CD4-positive, CD25-positive, alpha-beta regulatory T cell (primary cell): ENCODE results near the gene ERCC1. TPM values are rescaled to one million over a fixed set of nuclear protein-coding genes. Genes with fewer than 3 reads are reported as not detected.

ENCODE experiments used
- ATAC-seq, 2 donors: fragments of 150-1000 bp; cut with Tn5 transposase; one replicate each; pipeline ENCODE4 v1.10.0; 2021; ENCODE audit warnings: low read depth in 2 of 2, moderate number of reproducible peaks in 2 of 2, moderate library complexity in 1 of 2
- DNase-seq, 3 donors: peaks; one replicate each; pipeline versions ENCODE4 v3.0.0 to v3.0.0-alpha.2; 2012 to 2022; ENCODE audit warnings: mixed read lengths in 1 of 3
- H3K27ac ChIP-seq: one replicate; pipeline ENCODE4 v1.7.0; 2013; ENCODE audit warnings: mild to moderate bottlenecking, low read length; ENCODE audit not compliant: insufficient read depth, poor library complexity, severe bottlenecking
- H3K27me3 ChIP-seq: one replicate; pipeline ENCODE4 v1.7.0; 2013; ENCODE audit warnings: low read length; ENCODE audit not compliant: control insufficient read depth, insufficient read depth
- H3K36me3 ChIP-seq: one replicate; pipeline ENCODE4 v1.7.0; 2013; ENCODE audit warnings: mild to moderate bottlenecking, low read length, moderate library complexity; ENCODE audit not compliant: control insufficient read depth, insufficient read depth
- H3K4me1 ChIP-seq: 2 replicates; pipeline ENCODE4 v1.7.0; 2013; ENCODE audit warnings: mild to moderate bottlenecking, low read length; ENCODE audit not compliant: insufficient read depth, control insufficient read depth, poor library complexity, severe bottlenecking
- H3K4me3 ChIP-seq: one replicate; pipeline ENCODE4 v1.7.0; 2013; ENCODE audit warnings: low read depth, mild to moderate bottlenecking, low read length, moderate library complexity
- H3K9me3 ChIP-seq, 2 experiments: 1 replicate in 1 of 2; 2 replicates in 1 of 2; pipeline ENCODE4 v1.7.0; 2013; ENCODE audit warnings: low read length in 2 of 2, mild to moderate bottlenecking in 1 of 2, moderate library complexity in 1 of 2; ENCODE audit not compliant: control insufficient read depth in 2 of 2
- H3K27ac Mint-ChIP-seq, 3 donors: one replicate each; pipeline ENCODE4 v1.8.0; 2020 to 2022; ENCODE audit warnings: mild to moderate bottlenecking in 3 of 3, mixed read lengths in 3 of 3, moderate library complexity in 2 of 3
- H3K27me3 Mint-ChIP-seq: one replicate; pipeline ENCODE4 v1.8.0; 2022; ENCODE audit warnings: mild to moderate bottlenecking, mixed read lengths
- H3K36me3 Mint-ChIP-seq: one replicate; pipeline ENCODE4 v1.8.0; 2020; ENCODE audit warnings: mixed read lengths
- H3K4me1 Mint-ChIP-seq, 4 donors: one replicate each; pipeline ENCODE4 v1.8.0; 2020 to 2022; ENCODE audit warnings: mixed read lengths in 4 of 4, mild to moderate bottlenecking in 1 of 4
- H3K4me3 Mint-ChIP-seq, 4 donors: one replicate each; pipeline ENCODE4 v1.8.0; 2020 to 2022; ENCODE audit warnings: mild to moderate bottlenecking in 4 of 4, mixed read lengths in 4 of 4, moderate library complexity in 3 of 4
- H3K9me3 Mint-ChIP-seq, 7 donors: one replicate each; pipeline ENCODE4 v1.8.0; 2020 to 2022; ENCODE audit warnings: mixed read lengths in 7 of 7, mild to moderate bottlenecking in 3 of 7, moderate library complexity in 2 of 7
- polyA plus RNA-seq, 4 donors: library from polyadenylated mRNA; unstranded; fragments of 300-500 nt; fragmentation: Illumina TruSeq; gene quantifications; one replicate each; pipeline ENCODE4 v1.2.3, GENCODE V29; 2021
- total RNA-seq: library from RNA; stranded (reverse); gene quantifications from one replicate; pipeline ENCODE4 v1.2.3, GENCODE V29; 2022

The ERCC1 gene
- total and polyA plus RNA-seq, 5 donors from 2014 or later: 25.9 to 30.5 (median 26.7) TPM

DNA sequence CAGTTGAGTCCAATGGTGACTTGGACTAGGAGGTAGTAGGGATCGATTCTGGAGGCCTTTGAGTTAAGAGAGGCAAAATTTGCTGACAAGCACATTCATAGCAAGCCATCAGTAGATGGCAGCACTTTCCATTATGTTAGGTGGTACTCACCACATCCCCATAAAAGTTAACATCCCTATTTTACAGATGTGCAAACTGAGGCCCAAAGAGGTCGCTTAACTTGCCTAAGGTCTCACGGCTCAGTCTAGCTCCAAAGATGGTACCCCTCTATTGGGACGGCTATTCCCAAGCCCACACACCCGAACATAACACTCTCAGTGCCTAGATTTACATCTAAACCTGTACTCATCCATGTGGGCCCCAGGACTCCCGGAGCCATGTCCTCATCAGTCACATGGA, 22.6 kb upstream of the ERCC1 start:
- Mint-ChIP-seq H3K9me3 (peaks cover 0 to 4% (median 0%) of the 10 kb centered on the region in 7 donors), H3K4me3 (peak overlapping the region in 3 of 4 donors; percentile 75 to 85 (median 78)), H3K27ac (peak overlapping the region in 2 of 3 donors; percentile 83 to 91), H3K36me3 (peaks cover 4% of the 10 kb centered on the region), H3K4me1 (peaks cover 11 to 68% (median 50%) of the 10 kb centered on the region in 4 donors), H3K27me3 (peaks cover 16% of the 10 kb centered on the region)
- H3K27ac ChIP-seq: no peak overlapping the region
- H3K9me3 ChIP-seq: no peaks in the 10 kb centered on the region
- no peak overlapping the region for H3K4me3 ChIP-seq
- peaks cover 47% of the 10 kb centered on the region for H3K4me1 ChIP-seq
- DNase-seq (peak in 1 of 3 donors; percentile 54), ATAC-seq (no peak)
- no peaks in the 10 kb centered on the region for H3K27me3 ChIP-seq
- no peaks in the 10 kb centered on the region for H3K36me3 ChIP-seq

- peaks cover 46% of the 10 kb centered on the region for H3K4me1 ChIP-seq
- H3K27ac ChIP-seq: no peak overlapping the region
- H3K27me3 ChIP-seq: no peaks in the 10 kb centered on the region
- no peak for DNase-seq
- no peaks in the 10 kb centered on the region for H3K36me3 ChIP-seq
- no peak for ATAC-seq
- no peak overlapping the region for H3K4me3 ChIP-seq
- Mint-ChIP-seq H3K9me3 (peaks cover 0 to 2% (median 0%) of the 10 kb centered on the region in 7 donors), H3K4me1 (peaks cover 10 to 72% (median 47%) of the 10 kb centered on the region in 4 donors), H3K36me3 (peaks cover 4% of the 10 kb centered on the region), H3K27me3 (peaks cover 5% of the 10 kb centered on the region), H3K4me3 (peak overlapping the region; percentile 41 to 90 (median 79)), H3K27ac (peak overlapping the region; percentile 32 to 91 (median 91))
- H3K9me3 ChIP-seq: no peaks in the 10 kb centered on the region
Measured at GRCh38 chr19:45445139-45445538, 21.4 kb upstream of the ERCC1 start.

GRCh38 chr19:45444318-45445041, 20.8 kb upstream of the ERCC1 start:
- peak; percentile 51 to 80 (median 75) for DNase-seq
- H3K9me3 Mint-ChIP-seq: peaks cover 0 to 2% (median 0%) of the 10 kb centered on the region in 7 donors
- ATAC-seq: peak; percentile 44 to 52
- peak overlapping the region in 2 of 3 donors; percentile 91 for H3K27ac Mint-ChIP-seq
- H3K4me1 Mint-ChIP-seq: peaks cover 7 to 67% (median 43%) of the 10 kb centered on the region in 4 donors
- H3K27me3 ChIP-seq: no peaks in the 10 kb centered on the region
- peaks cover 44% of the 10 kb centered on the region for H3K4me1 ChIP-seq
- H3K9me3 ChIP-seq: no peaks in the 10 kb centered on the region
- H3K36me3 Mint-ChIP-seq: peaks cover 4% of the 10 kb centered on the region
- no peaks in the 10 kb centered on the region for H3K27me3 Mint-ChIP-seq
- peak overlapping the region; percentile 81 for H3K27ac ChIP-seq
- no peaks in the 10 kb centered on the region for H3K36me3 ChIP-seq
- H3K4me3 Mint-ChIP-seq: peak overlapping the region; percentile 73 to 90 (median 81)
- H3K4me3 ChIP-seq: no peak overlapping the region

DNA sequence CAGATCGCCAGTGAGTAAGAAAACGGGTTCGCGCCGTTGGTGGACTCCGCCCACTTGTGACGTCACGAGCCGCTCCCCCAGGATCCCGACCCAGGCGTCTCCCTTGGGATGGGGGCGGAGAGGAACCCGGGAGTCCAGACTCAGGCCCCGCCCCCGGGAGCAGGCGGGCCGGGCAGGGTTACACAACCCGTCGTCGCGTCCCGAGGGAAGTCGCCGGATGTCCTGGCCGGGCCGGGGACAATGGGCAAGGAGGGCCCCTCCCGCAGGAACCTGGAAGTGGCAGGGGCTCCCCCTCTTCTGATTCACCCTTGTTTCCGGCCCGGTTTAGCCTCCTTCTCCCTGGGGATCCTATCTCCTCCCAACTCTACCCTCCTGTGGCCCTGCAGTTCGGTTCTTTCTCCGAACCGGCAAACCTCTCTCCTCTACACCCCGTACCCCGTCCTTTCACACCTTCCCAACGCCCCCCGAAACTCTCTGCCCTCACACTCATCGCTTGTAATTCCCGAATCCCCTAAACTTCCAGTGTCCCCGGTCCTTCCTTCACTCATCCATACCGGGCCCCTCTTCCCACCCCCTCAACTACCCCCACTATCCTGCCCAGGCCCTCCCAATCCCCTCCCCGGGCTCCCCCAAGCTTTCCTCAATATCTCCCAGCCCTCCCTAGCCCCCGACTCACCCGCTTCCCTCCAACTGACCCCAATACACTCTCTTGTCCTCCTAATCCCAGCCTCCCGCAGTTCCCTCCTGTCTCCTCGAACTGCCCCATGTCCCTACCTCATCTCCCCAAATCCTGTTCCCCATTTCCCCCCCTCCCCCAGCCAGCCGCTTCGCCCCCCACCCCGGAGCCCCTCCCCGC, 20.0 kb upstream of the ERCC1 start:
- Mint-ChIP-seq H3K27me3 (no peaks in the 10 kb centered on the region), H3K9me3 (peaks cover 0 to 2% (median 0%) of the 10 kb centered on the region in 7 donors), H3K36me3 (peaks cover 4% of the 10 kb centered on the region), H3K27ac (peak overlapping the region; percentile 91 to 97 (median 94)), H3K4me3 (peak overlapping the region; percentile 83 to 88 (median 85)), H3K4me1 (peaks cover 7 to 61% (median 38%) of the 10 kb centered on the region in 4 donors)
- Histone ChIP-seq H3K27ac (peak overlapping the region; percentile 81), H3K4me1 (peaks cover 43% of the 10 kb centered on the region), H3K4me3 (peak overlapping the region; percentile 33), H3K27me3 (no peaks in the 10 kb centered on the region), H3K36me3 (no peaks in the 10 kb centered on the region), H3K9me3 (no peaks in the 10 kb centered on the region)
- ATAC-seq: peak in 1 of 2 donors; percentile 2
- DNase-seq: peak; percentile 31 to 53 (median 36)

DNA sequence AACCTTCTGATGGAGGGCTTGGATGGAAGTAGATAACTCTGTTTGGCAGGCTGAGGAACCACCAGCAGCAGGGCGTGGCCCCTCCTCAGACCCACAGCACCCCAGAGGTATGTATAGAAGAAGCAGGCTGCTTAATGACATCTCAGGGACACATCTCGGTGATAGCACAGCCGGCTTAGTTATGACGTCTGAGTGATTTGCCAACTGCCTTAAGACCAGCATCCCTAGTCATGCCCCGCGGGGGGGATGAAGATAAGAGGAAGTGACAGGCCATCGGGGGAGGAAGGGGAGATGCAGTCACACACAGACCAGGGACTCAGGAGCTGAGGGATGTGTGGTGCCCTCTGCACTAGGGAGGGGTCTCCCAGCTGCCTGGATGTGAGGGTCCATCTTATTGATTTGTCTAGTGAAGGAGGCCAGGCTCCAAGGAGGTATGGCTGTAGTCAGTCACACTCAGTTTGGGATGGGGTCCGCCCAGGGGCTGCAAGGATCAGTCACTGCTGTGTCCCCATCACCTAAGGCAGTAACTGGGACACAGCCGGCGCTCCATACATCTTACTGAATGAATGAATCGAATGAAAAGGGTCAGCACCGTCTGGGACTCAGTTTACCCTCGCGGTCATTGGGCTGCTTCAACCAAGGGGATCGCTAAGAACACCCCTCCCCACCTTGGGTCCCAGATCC, 19.2 kb upstream of the ERCC1 start:
- Mint-ChIP-seq H3K4me3 (peak overlapping the region; percentile 83 to 85 (median 84)), H3K27ac (peak overlapping the region; percentile 88 to 92 (median 91)), H3K36me3 (peaks cover 4% of the 10 kb centered on the region), H3K4me1 (peaks cover 7 to 55% (median 36%) of the 10 kb centered on the region in 4 donors), H3K27me3 (no peaks in the 10 kb centered on the region), H3K9me3 (peaks cover 0 to 2% (median 0%) of the 10 kb centered on the region in 7 donors)
- H3K36me3 ChIP-seq: no peaks in the 10 kb centered on the region
- no peak for ATAC-seq
- H3K27ac ChIP-seq: peak overlapping the region; percentile 81
- H3K4me1 ChIP-seq: peaks cover 40% of the 10 kb centered on the region
- DNase-seq: peak; percentile 33 to 50 (median 44)
- peak overlapping the region; percentile 33 for H3K4me3 ChIP-seq
- no peaks in the 10 kb centered on the region for H3K9me3 ChIP-seq
- H3K27me3 ChIP-seq: no peaks in the 10 kb centered on the region

- Histone ChIP-seq H3K4me3 (no peak overlapping the region), H3K4me1 (peaks cover 40% of the 10 kb centered on the region), H3K27ac (peak overlapping the region; percentile 81), H3K27me3 (no peaks in the 10 kb centered on the region), H3K36me3 (no peaks in the 10 kb centered on the region), H3K9me3 (no peaks in the 10 kb centered on the region)
- no peaks in the 10 kb centered on the region for H3K27me3 Mint-ChIP-seq
- H3K4me3 Mint-ChIP-seq: peak overlapping the region; percentile 83 to 85 (median 84)
- ATAC-seq (no peak), DNase-seq (no peak)
- H3K36me3 Mint-ChIP-seq: peaks cover 1% of the 10 kb centered on the region
- H3K9me3 Mint-ChIP-seq: peaks cover 0 to 2% (median 0%) of the 10 kb centered on the region in 7 donors
- H3K4me1 Mint-ChIP-seq: peaks cover 7 to 52% (median 33%) of the 10 kb centered on the region in 4 donors
- peak overlapping the region; percentile 7 to 92 (median 91) for H3K27ac Mint-ChIP-seq
Measured at GRCh38 chr19:45442408-45442777, 18.7 kb upstream of the ERCC1 start.
